Astrocyte of the spinal cord (primary cell): ENCODE measurements around the gene C19orf53.

Experiments
- DNase-seq: peaks from one replicate; pipeline ENCODE4 v3.0.0; 2011; ENCODE audit warnings: low read depth, low spot score
- H3K4me3 ChIP-seq: 2 replicates; pipeline ENCODE4 v1.5.1; 2011; ENCODE audit warnings: low read depth, mild to moderate bottlenecking, low read length, moderate library complexity
- CTCF ChIP-seq: IDR thresholded peaks from 2 replicates; pipeline ENCODE4 v1.5.1; 2012; ENCODE audit warnings: low read depth, mild to moderate bottlenecking, low read length, inconsistent platforms
- in situ Hi-C: cut with HindIII; loops from 2 replicates; pipeline ENCODE4 v1.10.0; 2017; ENCODE audit warnings: low sequenced_read_pairs

Gene C19orf53

GRCh38 chr19:13823256-13823655 lies 49.0 kb downstream of the C19orf53 start:
- no peak for TF ChIP-seq CTCF

GRCh38 chr19:13823901-13824300 lies 49.6 kb downstream of the C19orf53 start:
- TF ChIP-seq CTCF: no peak
- H3K4me3 ChIP-seq: no peak overlapping the region
- in situ Hi-C loops: no loop called here
- DNase-seq: no peak

More at GRCh38 chr19:13823256-13823655, 49.0 kb downstream of the C19orf53 start:
- in situ Hi-C loops: no loop called here
- no peak for DNase-seq
- no peak overlapping the region for H3K4me3 ChIP-seq

- in situ Hi-C loops: no loop called here
- DNase-seq: no peak
- TF ChIP-seq CTCF: no peak
Measured at GRCh38 chr19:13824703-13825102, 50.4 kb downstream of the C19orf53 start.

GRCh38 chr19:13825489-13826441 lies 51.5 kb downstream of the C19orf53 start:
- in situ Hi-C loops: no loop called here
- no peak overlapping the region for H3K4me3 ChIP-seq
- no peak for DNase-seq
- TF ChIP-seq CTCF: peak; percentile 19

More at GRCh38 chr19:13824703-13825102, 50.4 kb downstream of the C19orf53 start:
- no peak overlapping the region for H3K4me3 ChIP-seq

GRCh38 chr19:13826652-13827235 lies 52.5 kb downstream of the C19orf53 start:
- no peak for TF ChIP-seq CTCF
- no peak for DNase-seq
- H3K4me3 ChIP-seq: no peak overlapping the region
- in situ Hi-C loops: no loop called here

GRCh38 chr19:13827656-13828055 lies 53.4 kb downstream of the C19orf53 start:
- in situ Hi-C loops: no loop called here
- peak; percentile 2 for TF ChIP-seq CTCF
- no peak overlapping the region for H3K4me3 ChIP-seq
- no peak for DNase-seq
